GM12875 (cell line): Measurements from ENCODE around the gene GRM6.

Source experiments
- H3K4me3 ChIP-seq: one replicate; pipeline ENCODE4 v1.5.1; 2011; ENCODE audit warnings: low read depth, low read length, control low read depth
- TF ChIP-seq, protein P1 (sequence below): IDR thresholded peaks from 2 replicates; pipeline ENCODE4 v1.5.1; 2011; ENCODE audit warnings: low read depth, mild to moderate bottlenecking, control low read depth, inconsistent platforms, low read length, moderate library complexity, borderline replicate concordance; ENCODE audit not compliant: insufficient read depth

The GRM6 gene

DNA sequence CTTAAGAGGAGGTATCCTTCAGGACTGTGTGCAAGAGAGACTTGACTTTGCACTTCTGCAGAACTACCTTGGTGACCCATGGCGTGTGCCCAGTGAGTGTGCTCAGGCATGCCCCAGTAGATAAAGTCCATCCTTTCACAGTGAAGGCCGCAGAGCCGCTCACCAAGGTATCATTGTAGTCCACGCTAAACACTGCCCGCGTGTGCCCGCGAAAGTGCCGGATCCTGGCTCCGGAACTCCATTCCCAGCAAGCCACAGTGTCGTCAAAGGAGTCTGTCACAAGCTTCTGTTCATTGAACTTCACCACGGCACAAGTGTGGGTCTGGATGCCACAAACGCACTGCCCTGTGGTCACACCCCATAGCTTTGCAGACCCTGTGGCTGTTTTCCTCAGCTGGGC is 3.3 kb upstream of the GRM6 start:
- TF ChIP-seq, protein P1, sequence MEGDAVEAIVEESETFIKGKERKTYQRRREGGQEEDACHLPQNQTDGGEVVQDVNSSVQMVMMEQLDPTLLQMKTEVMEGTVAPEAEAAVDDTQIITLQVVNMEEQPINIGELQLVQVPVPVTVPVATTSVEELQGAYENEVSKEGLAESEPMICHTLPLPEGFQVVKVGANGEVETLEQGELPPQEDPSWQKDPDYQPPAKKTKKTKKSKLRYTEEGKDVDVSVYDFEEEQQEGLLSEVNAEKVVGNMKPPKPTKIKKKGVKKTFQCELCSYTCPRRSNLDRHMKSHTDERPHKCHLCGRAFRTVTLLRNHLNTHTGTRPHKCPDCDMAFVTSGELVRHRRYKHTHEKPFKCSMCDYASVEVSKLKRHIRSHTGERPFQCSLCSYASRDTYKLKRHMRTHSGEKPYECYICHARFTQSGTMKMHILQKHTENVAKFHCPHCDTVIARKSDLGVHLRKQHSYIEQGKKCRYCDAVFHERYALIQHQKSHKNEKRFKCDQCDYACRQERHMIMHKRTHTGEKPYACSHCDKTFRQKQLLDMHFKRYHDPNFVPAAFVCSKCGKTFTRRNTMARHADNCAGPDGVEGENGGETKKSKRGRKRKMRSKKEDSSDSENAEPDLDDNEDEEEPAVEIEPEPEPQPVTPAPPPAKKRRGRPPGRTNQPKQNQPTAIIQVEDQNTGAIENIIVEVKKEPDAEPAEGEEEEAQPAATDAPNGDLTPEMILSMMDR: no peak
- no peak overlapping the region for H3K4me3 ChIP-seq

DNA sequence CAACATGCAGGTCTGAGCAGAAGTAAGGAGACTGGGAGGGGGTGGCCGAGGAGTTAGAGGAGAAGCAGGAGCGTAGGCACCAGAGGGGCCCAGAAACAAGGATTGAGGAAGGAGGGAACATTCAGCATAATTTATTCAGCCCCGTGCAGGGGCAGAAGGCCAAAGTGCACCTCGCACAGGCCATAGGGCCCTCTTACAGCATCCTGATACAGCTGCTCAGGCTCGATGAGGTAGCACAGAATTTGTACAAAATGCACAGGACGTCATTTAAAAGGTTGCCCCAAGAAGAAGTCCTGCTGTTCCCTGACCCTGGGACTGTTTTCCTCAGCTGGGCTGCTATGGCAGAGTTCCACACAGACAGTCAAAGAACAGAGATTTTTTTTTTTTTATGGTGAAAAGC is 2.1 kb upstream of the GRM6 start:
- TF ChIP-seq, protein P1: no peak
- H3K4me3 ChIP-seq: no peak overlapping the region

GRCh38 chr5:178996156-178996555 is 1.0 kb upstream of the GRM6 start:
- TF ChIP-seq, protein P1: no peak

DNA sequence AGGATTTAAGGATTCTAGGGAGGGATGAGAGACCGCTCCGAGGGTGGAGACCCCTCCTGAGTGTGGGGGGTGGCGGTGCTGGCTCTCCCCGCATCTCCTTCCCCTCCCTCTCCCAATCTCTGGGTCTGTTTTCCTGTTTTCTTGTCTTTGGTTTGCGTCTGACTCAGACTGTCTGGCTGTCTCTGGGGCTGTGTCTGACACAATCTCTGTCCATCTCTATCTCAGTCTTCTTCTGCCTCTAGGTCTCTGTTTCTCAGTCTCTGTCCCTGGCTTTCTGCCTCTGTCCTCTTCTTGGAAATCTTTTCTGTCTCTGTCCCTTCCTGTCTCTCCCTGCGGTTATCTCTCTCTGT is 196 bp upstream of the GRM6 start:
- TF ChIP-seq, protein P1: no peak
- H3K4me3 ChIP-seq: no peak overlapping the region

More at GRCh38 chr5:178996156-178996555, 1.0 kb upstream of the GRM6 start:
- no peak overlapping the region for H3K4me3 ChIP-seq

DNA sequence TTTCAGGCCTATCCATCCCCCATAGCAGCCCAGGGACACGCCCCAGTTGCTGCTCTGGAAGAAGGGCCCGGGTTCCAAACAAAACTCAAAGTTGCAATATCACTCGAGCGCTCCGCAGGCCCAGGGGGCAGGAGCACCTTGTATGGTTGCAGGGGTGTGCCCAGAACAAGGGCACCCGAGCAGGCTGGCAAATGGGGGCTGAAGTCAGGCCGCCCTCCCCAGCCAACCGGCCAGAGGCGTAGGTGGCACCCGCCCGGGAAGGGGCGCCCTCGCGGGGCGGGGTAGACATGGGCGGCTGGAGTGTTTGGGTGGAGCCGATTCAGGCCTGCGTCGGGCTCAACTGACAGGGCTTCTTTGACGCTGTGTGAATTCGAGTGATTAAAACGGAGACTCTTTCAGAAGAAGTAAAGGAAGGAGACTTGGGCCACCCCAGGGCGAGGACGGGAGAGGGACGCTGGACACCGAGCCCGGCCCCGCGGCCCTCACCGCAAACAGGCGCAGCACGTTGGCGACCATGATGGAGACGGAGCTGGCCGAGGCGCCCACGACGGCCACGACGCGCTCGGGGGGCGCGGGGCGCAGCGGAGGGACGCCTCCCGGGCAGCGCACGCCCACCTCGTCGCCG is 1.1 kb downstream of the GRM6 start:
- no peak overlapping the region for H3K4me3 ChIP-seq
- TF ChIP-seq, protein P1: no peak

- no peak overlapping the region for H3K4me3 ChIP-seq
- TF ChIP-seq, protein P1: no peak
These were observed 1.8 kb downstream of the GRM6 start for GRCh38 chr5:178993236-178993765.

DNA sequence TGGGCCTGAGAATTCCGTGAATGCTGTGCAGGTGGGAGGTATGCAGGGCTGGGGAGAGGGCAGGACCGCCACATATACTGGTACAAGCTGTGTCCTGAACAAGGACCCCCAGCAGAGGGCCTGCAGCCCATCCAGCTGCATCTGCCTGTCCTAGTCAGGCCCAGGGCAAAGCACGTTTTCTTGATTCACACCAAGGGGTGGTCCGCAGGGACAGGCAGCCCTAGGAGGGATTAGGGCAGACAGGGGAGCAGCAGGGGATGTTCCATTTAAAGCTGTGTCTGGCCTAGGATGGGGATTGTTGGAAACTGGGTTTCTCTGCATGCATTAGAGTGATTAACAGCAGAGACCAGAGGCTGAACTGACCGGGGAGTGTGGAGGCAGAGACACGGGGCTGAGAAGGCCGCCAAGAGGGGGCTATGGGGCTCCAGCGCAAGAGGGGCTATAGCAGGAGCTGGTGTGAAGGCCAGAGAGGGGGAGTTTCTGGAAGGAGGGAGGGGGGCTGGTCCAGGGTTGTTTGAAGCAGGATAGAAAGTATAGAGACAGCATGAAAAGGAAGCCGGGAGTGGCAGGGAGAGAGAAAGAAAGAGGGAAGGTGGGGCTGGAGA is 2.7 kb downstream of the GRM6 start:
- no peak overlapping the region for H3K4me3 ChIP-seq
- TF ChIP-seq, protein P1: no peak
